Activated T-helper 17 cell treated with anti-CD3 and anti-CD28 coated beads, Interleukin-2, amount 50 U/mL, for 72 hours (primary cell): ENCODE data around the gene ARPC2. TPM values are rescaled to one million over a fixed set of nuclear protein-coding genes. Genes with fewer than 3 reads are reported as not detected.
A peak's percentile ranks its signal among the peaks of the same experiment; 100 is the strongest.

Experiments used
- ATAC-seq: fragments of 150-1000 bp; cut with Tn5 transposase; replicated peaks from 2 replicates; pipeline ENCODE4 v1.10.0; 2021; ENCODE audit warnings: mild to moderate bottlenecking, moderate library complexity
- H3K27ac Mint-ChIP-seq: one replicate; pipeline ENCODE4 v1.8.0; 2022; ENCODE audit warnings: mixed read lengths
- H3K27me3 Mint-ChIP-seq: one replicate; pipeline ENCODE4 v1.8.0; 2022; ENCODE audit warnings: mixed read lengths
- H3K36me3 Mint-ChIP-seq: one replicate; pipeline ENCODE4 v1.8.0; 2022; ENCODE audit warnings: low read depth, mild to moderate bottlenecking, mixed read lengths
- H3K4me1 Mint-ChIP-seq: one replicate; pipeline ENCODE4 v1.8.0; 2022; ENCODE audit warnings: mixed read lengths
- H3K4me3 Mint-ChIP-seq: one replicate; pipeline ENCODE4 v1.8.0; 2022; ENCODE audit warnings: mild to moderate bottlenecking, mixed read lengths
- H3K9me3 Mint-ChIP-seq: one replicate; pipeline ENCODE4 v1.8.0; 2022; ENCODE audit warnings: mixed read lengths
- total RNA-seq, 2 donors: library from RNA; stranded (reverse); gene quantifications; one replicate each; pipeline ENCODE4 v1.2.3, GENCODE V29; 2022

The ARPC2 gene
- total RNA-seq, 2 donors from 2014 or later = 679 to 681 TPM

DNA sequence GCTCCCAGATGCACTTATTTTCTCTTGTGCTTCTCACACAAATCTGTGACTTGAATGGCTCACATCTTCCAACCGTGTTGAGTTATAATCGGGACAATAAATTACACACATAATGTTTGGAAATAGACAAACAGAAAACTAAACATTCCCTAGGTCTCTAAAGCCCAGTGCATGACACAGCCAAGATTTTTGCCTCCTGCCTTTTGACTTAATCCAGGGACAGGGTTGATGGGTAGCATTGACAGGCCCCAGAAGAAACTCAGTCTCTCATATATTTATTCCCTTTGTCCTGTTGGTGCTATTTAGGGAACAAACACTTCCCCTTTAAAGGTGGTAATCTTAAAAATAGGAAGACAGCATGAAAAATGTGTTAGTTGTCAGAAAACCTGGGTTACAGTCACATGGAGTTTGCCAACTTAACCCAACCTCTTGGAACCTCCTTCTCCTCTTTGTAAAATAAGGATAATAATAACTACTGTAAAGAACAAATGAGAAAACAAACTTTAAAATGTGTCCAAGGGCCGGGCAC is 24.0 kb upstream of the ARPC2 start:
- no peak for ATAC-seq
- Mint-ChIP-seq H3K4me1 (no peaks in the 10 kb centered on the region), H3K9me3 (no peaks in the 10 kb centered on the region), H3K4me3 (no peak overlapping the region), H3K27ac (no peak overlapping the region), H3K27me3 (no peaks in the 10 kb centered on the region), H3K36me3 (no peaks in the 10 kb centered on the region)

DNA sequence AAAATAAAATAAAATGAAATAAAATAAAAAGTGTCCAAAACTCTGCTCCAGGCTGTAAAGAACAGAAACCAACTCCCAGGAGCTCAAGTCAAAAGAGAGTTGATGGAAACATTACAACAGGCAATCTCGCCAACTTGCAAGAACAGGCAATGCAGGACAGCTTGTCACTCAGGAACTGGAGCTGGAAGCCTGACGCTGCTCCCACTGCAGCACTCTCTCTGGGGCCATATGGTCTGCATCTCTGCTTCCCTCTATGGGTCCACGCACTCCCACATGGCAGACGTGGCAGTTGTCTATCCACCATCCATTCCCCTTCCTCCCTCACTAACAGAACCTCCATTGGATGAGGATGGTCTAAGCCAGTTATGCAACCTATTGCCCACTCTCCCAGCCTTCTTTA is 23.3 kb upstream of the ARPC2 start:
- ATAC-seq = no peak
- no peak overlapping the region for H3K27ac Mint-ChIP-seq
- H3K36me3 Mint-ChIP-seq = no peaks in the 10 kb centered on the region
- no peak overlapping the region for H3K4me3 Mint-ChIP-seq
- no peaks in the 10 kb centered on the region for H3K4me1 Mint-ChIP-seq
- H3K9me3 Mint-ChIP-seq = no peaks in the 10 kb centered on the region
- H3K27me3 Mint-ChIP-seq = no peaks in the 10 kb centered on the region

DNA sequence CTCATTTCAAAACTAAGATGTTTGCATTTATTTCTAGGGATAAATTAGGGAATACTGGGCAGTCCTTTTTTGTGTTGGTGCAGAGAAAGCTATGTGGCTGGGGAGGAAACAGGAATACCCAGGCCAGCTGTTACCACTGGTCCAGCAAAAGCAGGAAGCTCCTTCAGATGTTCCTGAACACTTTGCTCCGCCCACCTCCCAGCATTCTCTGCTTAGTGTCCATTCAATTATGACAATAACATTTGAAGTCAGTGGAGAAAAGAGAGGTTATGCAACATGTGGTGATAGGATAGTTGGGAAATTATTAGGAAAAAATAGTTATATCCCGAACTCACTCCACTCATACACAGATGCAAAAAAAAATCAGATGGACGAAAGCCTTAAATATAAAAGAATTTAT is 22.1 kb upstream of the ARPC2 start:
- Mint-ChIP-seq H3K9me3 (no peaks in the 10 kb centered on the region), H3K27ac (no peak overlapping the region), H3K36me3 (no peaks in the 10 kb centered on the region), H3K27me3 (peaks cover 4% of the 10 kb centered on the region), H3K4me3 (no peak overlapping the region), H3K4me1 (peaks cover 4% of the 10 kb centered on the region)
- ATAC-seq = no peak

DNA sequence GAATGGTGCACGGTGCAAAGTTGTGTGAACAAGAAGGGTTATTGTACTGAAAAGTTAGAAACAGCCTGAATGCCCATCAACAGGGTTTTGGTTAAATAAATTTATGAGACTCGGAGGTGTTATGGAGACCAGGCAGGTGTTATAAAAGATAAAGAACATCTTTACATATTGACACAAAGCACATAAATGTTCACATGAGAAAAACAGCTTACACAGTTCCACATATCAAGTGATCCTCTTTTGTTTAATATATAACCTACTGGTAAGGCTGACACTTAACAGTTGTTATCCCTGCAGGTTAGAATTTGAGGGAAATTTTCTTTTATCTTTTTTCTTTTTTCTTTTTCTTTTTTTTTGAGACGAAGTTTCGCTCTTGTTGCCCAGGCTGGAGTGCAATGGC is 20.0 kb upstream of the ARPC2 start:
- ATAC-seq = no peak
- H3K27ac Mint-ChIP-seq = no peak overlapping the region
- H3K27me3 Mint-ChIP-seq = peaks cover 4% of the 10 kb centered on the region
- H3K9me3 Mint-ChIP-seq = no peaks in the 10 kb centered on the region
- H3K4me1 Mint-ChIP-seq = peaks cover 4% of the 10 kb centered on the region
- H3K4me3 Mint-ChIP-seq = no peak overlapping the region
- H3K36me3 Mint-ChIP-seq = no peaks in the 10 kb centered on the region

DNA sequence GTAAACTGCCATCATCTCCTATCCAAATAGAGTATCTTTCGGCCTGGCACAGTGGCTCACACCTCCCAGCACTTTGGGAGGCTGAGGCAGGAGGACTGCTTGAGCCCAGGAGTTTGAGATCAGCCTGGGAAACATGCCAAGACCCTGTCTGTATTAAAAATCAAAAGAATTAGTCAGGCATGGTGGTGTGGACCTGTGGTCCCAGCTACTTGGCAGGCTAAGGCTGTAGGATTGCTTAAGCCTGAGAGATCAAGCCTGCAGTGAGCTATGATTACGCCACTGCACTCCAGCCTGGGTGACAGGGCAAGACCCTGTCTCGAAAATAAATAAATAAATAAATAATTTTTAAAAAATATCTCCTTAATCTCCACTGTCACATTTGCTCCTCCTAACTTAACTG is 14.7 kb upstream of the ARPC2 start:
- H3K27me3 Mint-ChIP-seq = peaks cover 4% of the 10 kb centered on the region
- no peak overlapping the region for H3K4me3 Mint-ChIP-seq
- H3K4me1 Mint-ChIP-seq = peaks cover 4% of the 10 kb centered on the region
- ATAC-seq = no peak
- H3K9me3 Mint-ChIP-seq = no peaks in the 10 kb centered on the region
- no peaks in the 10 kb centered on the region for H3K36me3 Mint-ChIP-seq
- no peak overlapping the region for H3K27ac Mint-ChIP-seq

DNA sequence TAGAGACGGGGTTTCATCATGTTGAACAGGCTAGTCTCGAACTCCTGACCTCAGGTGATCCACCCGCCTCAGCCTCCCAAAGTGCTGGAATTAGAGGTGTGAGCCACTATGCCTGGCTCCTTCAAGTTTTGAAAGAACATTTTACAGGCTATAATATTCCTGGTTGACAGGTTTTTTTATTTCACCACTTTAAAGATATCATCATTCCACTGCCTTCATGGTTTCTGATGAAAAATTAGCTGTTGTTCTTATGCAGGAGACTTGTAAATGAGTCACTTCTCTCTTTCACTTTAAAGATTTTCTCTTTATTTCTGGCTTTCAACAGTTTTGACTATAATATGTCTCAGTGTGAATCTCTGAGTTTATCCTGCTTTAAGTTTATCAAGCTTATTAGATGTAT is 7.9 kb upstream of the ARPC2 start:
- Mint-ChIP-seq H3K36me3 (no peaks in the 10 kb centered on the region), H3K27ac (no peak overlapping the region), H3K4me1 (no peaks in the 10 kb centered on the region), H3K9me3 (peaks cover 7% of the 10 kb centered on the region), H3K27me3 (no peaks in the 10 kb centered on the region), H3K4me3 (peak overlapping the region; percentile 24)
- ATAC-seq = peak; percentile 23

DNA sequence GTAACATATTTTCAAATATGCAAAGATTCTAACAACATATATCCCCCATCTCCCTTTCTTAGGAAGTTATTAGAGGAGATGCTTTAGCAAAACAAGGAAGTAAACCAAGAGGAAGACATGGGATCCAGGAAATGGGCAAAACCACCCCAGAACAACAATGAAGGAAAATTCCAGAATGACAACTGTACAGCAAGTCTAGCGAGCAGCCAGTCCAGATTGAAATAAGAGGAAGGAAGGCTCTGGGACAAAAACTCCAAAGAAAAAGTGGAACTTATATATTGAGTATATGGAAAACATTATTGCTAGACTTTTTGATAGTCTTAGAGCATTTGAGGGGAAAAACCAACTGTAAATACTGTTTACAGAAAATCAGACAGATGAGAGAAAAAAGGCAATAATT is 2.9 kb upstream of the ARPC2 start:
- Mint-ChIP-seq H3K27ac (no peak overlapping the region), H3K9me3 (peaks cover 7% of the 10 kb centered on the region), H3K4me1 (peaks cover 5% of the 10 kb centered on the region), H3K4me3 (no peak overlapping the region), H3K27me3 (no peaks in the 10 kb centered on the region), H3K36me3 (peaks cover 26% of the 10 kb centered on the region)
- no peak for ATAC-seq

DNA sequence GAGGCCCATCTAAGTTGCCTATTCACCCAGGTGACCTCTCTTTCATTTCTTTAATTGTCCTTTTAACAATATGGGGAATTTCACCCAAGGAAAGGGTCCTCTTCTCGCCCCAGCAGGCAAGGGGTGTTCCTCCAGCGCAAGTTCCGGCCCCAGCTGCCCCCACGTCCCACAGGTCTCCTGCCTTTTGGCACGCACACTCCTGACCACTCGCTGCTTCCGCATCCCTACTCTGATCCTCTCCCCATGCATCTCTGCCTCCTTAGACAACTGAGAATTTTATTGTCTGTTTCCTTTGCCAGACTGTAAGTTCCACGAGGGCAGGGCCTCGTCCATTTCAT is 684 bp upstream of the ARPC2 start:
- ATAC-seq = no peak
- Mint-ChIP-seq H3K27ac (peak overlapping the region; percentile 93), H3K36me3 (peaks cover 48% of the 10 kb centered on the region), H3K4me1 (peaks cover 17% of the 10 kb centered on the region), H3K4me3 (peak overlapping the region; percentile 91), H3K27me3 (no peaks in the 10 kb centered on the region), H3K9me3 (no peaks in the 10 kb centered on the region)

DNA sequence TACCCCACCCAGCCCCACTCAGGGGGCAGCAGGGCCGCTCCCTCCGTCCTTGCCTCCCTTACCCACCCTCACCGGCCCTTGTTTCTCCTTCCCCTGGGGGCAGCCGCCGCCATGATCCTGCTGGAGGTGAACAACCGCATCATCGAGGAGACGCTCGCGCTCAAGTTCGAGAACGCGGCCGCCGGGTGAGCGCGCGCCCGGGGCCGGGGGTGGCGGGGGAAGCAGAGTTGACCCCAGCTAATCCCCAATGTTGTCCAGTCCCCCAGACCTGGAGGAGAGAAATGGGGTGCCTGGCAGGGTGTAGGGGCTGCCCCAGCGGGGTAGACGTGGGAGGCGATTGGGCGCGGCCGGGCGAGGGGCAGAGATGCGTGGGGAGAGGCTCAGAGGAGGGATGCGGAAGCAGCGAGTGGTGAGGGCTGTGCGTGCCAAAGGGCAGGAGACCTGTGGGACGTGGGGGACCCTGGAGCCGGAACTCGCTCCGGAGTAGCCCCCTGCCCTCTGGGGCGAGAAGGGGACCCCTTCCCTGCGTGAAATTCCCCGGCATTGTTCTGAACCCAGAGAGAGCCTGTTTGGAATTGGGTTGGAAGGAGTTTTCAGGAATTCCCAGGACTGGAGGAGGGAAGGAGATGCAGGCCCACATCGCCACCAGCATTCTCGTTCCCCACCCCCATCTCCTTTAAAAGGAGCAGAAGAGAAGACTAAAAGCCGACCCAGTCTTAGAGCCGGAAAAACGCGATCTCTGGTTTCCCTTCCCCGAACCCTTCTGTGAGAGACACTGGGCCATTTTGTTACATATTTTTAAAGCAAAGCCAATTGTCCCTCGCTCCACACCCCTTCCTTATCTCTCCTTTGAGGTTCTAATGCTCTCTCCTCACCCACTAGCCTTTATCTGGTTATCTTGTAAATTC is 625 bp downstream of the ARPC2 start:
- H3K36me3 Mint-ChIP-seq = peaks cover 61% of the 10 kb centered on the region

DNA sequence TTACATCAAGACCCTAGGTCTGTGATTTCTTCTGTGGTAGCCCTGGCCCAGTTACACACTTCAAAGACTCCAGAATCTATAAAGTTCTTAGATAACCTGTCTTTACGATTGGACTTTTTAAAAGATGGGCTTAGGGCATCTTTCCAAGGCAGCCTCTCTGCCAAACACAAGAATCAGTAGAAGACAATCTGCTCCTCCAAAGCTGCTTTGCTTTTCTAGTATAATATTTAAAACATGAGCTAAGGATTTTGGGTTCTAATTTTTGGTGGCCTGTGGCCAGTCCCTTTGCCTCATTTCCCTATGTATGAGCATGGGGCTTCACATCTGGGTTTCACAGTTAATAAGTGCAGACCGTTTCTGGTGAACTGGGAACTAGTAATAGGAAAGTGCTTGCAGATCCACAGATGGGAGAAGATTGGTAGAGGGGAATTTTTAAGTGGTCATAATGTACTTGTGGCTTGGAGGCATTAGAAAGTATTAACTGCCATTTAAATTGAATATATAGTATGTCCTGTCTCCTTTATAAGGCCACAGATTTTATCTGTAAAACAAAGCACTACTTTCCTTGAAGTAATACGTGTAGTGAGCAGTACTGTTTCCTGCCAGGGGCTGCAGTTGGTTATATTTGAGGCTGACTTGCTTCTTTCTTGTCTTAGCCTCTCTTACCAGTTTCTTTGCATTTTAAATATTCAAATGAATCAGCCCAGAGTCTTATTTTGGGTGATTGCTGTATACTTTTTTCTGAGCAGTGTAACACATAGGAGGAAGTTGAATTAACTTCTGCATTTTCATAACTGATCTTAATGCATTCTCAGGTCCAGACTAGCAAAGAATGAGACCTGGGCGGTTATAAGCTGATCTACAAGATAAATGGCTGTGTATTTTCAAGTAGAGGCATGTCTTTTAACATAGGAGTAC is 1.5 kb downstream of the ARPC2 start:
- Mint-ChIP-seq H3K36me3 (peaks cover 70% of the 10 kb centered on the region), H3K9me3 (no peaks in the 10 kb centered on the region), H3K27ac (peak overlapping the region; percentile 93), H3K4me3 (peak overlapping the region; percentile 91), H3K4me1 (peaks cover 32% of the 10 kb centered on the region), H3K27me3 (no peaks in the 10 kb centered on the region)
- peak; percentile 45 for ATAC-seq

More for the DNA sequence above, 625 bp downstream of the ARPC2 start:
- peaks cover 25% of the 10 kb centered on the region for H3K4me1 Mint-ChIP-seq
- H3K4me3 Mint-ChIP-seq = peak overlapping the region; percentile 91
- ATAC-seq = peak; percentile 76
- H3K27ac Mint-ChIP-seq = peak overlapping the region; percentile 93
- H3K27me3 Mint-ChIP-seq = no peaks in the 10 kb centered on the region
- H3K9me3 Mint-ChIP-seq = no peaks in the 10 kb centered on the region

DNA sequence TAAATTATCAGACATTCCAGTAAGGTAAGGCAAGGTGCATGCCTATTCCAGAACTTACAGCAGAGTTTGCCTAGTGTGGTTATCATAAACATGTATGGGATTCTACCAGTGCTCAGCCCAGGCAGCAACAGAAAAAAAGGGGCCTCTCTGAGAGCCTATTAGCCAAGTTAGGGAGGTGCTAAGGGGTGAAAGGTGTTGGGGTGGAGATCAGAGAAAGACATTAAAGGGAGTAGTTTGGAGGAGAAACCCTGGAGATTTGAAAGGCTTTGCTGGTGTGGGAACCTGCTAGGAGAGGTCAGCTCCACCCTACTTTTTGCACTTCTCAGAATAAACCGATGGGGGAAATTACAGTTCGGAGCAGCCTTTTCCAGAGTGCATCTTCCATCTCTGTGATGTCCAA is 2.9 kb downstream of the ARPC2 start:
- H3K36me3 Mint-ChIP-seq = peaks cover 84% of the 10 kb centered on the region
- H3K4me3 Mint-ChIP-seq = peak overlapping the region; percentile 91
- H3K4me1 Mint-ChIP-seq = peaks cover 45% of the 10 kb centered on the region
- H3K9me3 Mint-ChIP-seq = no peaks in the 10 kb centered on the region
- no peak for ATAC-seq
- peak overlapping the region; percentile 93 for H3K27ac Mint-ChIP-seq
- H3K27me3 Mint-ChIP-seq = no peaks in the 10 kb centered on the region

DNA sequence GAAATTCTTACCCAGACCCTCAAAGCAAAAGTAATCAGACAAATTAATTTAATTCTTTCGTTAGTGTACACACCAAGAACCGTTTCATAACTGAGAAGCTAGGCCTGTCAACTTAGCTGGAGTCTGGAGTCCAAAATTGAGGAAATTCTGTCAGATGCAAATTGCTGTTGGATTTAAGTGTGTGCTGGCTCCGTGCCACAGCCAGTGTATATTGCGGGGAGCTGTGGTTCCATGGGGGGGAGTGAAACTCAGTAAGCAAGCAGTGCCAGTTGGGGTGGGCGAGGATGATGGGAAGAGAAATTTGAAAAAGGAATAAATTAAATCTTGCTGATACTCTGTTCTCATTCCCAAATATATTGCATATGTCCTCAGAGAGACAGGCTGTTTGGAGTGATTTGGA is 4.0 kb downstream of the ARPC2 start:
- Mint-ChIP-seq H3K36me3 (peaks cover 95% of the 10 kb centered on the region), H3K4me3 (peak overlapping the region; percentile 91), H3K27me3 (no peaks in the 10 kb centered on the region), H3K4me1 (peaks cover 55% of the 10 kb centered on the region), H3K27ac (peak overlapping the region; percentile 93), H3K9me3 (no peaks in the 10 kb centered on the region)
- no peak for ATAC-seq

DNA sequence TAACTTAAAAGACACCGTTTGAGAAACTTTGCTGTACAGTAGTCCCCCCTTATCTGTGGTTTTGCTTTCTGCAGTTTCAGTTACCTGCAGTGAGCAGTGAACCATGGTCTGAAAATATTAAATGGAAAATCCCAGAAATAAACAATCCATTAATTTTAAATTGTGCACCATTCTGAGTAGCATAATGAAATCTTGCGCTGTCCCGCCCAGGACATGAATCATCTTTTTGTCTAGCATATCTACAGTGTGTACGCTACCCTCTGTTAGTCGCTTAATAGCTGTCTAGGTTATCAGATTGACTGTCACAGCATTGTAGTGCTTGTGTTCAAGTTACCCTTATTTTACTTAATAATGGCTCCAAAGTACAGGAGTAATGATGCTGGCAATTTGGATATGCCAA is 6.1 kb downstream of the ARPC2 start:
- H3K27ac Mint-ChIP-seq = peak overlapping the region; percentile 93
- H3K36me3 Mint-ChIP-seq = peaks cover 100% of the 10 kb centered on the region
- H3K4me3 Mint-ChIP-seq = peak overlapping the region; percentile 91
- H3K9me3 Mint-ChIP-seq = no peaks in the 10 kb centered on the region
- H3K4me1 Mint-ChIP-seq = peaks cover 63% of the 10 kb centered on the region
- peak; percentile 61 for ATAC-seq
- no peaks in the 10 kb centered on the region for H3K27me3 Mint-ChIP-seq

DNA sequence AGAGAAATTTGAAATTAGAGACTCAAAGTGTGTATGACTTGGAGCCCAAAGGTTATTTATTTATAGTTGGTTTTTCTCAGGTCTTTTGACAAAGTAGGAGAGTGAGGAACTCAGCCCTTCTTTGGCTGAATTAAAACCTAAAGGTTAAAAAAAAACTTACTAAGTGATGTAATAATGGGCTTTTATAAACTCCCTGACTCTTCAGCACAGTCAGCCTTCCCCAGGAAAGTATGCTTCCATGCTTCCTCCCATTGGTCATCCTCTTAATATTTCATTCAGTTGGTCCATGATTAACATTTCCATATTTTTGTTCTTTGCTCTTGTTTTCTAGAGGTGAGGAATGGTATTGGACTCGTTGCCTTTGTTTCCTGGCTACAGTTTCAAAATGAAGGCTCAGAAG is 7.2 kb downstream of the ARPC2 start:
- Mint-ChIP-seq H3K9me3 (no peaks in the 10 kb centered on the region), H3K27me3 (no peaks in the 10 kb centered on the region), H3K4me1 (peaks cover 71% of the 10 kb centered on the region), H3K36me3 (peaks cover 100% of the 10 kb centered on the region), H3K27ac (peak overlapping the region; percentile 93), H3K4me3 (peak overlapping the region; percentile 91)
- no peak for ATAC-seq
